Activated CD4-positive, CD25-positive, alpha-beta regulatory T cell treated with anti-CD3 and anti-CD28 coated beads, Interleukin-2, amount 50 U/mL, for 24 hours (primary cell): Measurements from ENCODE around the gene TMEM244.
"Not testable (repeated sequence)": the region's sequence is repeated elsewhere in the genome, so short reads cannot be mapped to it uniquely, and the experiment has no call there.

Experiments
- ATAC-seq, 2 donors: fragments of 150-1000 bp; cut with Tn5 transposase; one replicate each; pipeline ENCODE4 v1.10.0; 2021; ENCODE audit warnings: mild to moderate bottlenecking in 1 of 2, moderate library complexity in 1 of 2

The TMEM244 gene

DNA sequence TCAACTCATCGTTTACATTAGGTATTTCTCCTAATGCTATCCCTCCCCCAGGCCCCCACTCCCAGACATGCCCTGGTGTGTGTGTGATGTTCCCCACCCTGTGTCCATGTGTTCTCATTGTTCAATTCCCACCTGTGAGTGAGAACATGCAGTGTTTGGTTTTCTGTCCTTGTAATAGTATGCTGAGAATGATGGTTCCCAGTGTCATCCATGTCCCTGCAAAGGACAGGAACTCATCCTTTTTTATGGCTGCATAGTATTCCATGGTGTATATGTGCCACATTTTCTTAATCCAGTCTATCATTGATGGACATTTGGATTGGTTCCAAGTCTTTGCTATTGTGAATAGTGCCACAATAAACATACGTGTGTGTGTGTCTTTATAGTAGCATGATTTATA lies 54.0 kb downstream of the TMEM244 start:
- not testable (repeated sequence) for ATAC-seq

DNA sequence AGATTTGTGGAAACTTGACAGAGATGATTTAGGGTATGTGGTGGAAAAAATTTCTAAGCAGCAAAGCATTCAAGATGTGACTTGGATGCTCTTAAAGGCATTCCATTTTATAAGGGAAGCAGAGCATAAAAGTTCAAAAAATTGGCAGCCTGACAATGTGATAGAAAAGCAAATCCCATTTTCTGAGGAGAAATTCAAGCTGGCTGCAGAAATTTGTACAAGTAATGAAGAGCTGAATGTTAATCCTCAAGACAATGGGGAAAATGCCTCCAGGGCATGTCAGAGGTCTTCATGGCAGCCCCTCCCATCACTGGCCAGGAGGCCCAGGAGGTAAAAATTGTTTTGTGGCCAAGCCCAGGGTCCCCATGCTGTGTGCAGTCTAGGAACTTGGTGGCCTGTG lies 58.2 kb downstream of the TMEM244 start:
- ATAC-seq, result not testable (repeated sequence)

DNA sequence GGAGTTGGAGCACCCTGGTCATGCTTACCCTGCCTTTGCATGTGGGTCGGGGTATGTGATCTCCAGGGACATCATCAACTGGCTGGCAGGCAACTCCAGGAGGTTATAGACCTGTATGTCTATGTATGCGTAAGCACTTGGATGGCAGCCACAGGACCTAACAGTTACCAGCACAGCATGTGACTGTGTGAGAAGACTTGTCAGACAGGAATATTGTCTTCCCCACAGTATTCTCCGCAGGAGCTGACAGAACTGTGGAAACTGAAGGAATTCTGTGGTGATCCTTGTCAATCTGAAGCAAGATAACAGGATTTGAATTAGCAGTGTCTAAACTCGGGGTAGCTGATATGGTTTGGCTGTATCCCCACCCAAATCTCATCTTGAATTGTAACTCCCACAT lies 59.2 kb downstream of the TMEM244 start:
- ATAC-seq, result no peak

DNA sequence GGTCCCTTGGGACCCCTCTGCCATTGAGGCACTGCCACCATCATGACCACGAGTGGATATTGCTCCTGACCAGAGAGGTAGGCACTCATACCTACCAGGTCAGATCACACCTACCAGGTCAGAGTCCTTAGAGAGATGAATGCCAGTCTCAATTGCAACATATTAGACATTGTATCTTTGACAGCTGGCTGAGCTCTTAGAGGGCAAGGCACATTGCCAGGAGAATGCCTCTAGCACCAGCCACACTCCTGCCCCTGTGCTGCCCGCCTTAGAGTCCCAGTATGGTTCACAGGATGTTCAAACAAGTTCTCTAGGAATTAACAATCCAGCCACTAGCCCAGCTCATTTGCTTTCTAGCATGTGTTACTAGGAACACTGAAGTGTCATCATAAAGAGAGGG lies 65.9 kb downstream of the TMEM244 start:
- ATAC-seq, result no peak

DNA sequence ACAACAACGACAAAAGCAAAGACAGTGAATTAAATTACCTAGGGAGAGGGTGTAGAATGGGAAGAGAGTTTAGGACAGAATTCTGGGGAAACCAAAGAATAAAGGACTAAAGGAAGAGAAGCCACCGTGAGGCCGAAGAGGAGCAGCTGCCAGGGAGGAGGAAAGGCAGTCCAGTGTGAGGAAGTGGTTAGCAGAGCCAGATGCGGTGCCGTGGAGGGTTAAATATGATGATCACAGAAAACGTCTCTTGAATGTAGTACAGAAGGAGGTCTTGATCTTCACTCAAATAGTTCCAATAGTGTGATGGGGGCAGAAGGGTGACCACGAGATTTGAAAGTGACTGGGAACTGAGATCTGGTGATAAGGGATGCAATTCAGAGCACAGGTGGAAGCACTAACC lies 67.7 kb downstream of the TMEM244 start:
- ATAC-seq, result no peak

DNA sequence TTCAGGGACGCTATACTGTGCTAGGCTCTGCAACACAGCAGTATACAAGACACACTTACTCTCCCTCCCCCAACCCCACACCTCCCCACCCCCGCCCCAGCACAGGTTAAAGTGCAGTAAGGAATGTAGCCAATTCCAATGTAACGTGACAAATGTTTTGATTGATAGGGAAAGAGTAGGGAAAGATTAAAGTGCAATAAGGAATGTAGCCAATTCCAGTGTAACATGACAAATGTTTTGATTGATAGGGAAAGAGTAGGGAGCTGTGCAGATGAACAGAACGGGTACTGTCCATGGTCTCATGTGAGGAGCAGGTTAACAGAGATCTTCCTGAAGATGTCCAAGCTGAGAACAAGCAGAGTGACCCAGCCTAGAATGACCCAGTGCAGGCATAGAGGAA lies 69.1 kb downstream of the TMEM244 start:
- no peak for ATAC-seq

DNA sequence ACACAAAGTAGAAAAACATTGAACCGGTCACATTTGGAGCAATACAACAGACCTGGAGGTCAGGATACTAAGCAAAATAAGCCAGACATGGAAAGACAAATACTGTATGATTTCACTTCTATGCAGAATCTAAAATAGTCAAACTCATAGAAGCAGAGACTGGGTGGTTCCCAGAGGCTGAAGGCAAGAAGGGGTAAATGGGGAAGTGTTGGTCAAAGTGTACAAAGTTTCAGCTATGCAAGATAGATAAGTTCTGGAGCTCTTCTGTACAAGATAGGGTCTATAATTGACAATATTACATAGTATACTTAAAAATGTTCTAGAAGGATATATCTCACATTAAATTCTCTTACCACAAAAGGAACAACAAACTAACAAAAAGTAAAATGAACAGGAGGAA lies 70.3 kb downstream of the TMEM244 start:
- no peak for ATAC-seq

DNA sequence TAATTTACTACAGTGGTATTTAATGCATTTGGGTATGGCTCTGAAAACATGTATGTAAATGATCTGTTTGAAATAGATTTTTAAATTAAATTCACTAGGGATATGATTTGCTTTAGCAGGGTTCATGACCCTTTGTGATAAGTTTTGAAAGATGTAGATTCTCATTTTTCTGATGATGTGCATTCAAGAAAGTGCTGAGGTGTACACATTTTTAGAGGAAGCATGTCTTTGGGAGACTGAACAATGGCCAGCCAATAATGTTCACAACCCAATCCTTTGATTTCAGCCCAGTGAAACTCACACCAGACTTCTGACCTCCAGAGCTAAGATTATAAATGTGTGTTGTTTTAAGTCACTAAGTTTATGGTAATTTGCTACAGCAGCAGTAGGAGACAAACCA lies 71.1 kb downstream of the TMEM244 start:
- ATAC-seq, result no peak

DNA sequence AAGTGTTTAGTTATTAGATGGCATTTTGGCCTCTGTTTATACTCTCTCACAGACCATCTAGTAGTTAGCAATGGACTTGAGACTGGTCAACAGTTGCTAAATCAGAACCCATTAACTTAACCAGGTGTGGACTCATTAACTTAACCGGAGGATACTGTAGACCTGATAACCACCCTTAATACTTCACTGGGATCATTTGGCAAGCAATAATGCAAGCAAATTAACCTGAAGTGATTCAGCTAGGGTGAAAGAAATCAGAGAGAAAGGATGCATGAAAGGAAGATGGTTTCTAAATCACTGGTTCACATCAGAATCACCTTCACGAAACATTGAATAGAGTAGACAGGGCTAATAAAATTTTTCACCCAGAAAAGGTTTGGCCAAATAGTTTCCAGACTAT lies 73.3 kb downstream of the TMEM244 start:
- no peak for ATAC-seq

DNA sequence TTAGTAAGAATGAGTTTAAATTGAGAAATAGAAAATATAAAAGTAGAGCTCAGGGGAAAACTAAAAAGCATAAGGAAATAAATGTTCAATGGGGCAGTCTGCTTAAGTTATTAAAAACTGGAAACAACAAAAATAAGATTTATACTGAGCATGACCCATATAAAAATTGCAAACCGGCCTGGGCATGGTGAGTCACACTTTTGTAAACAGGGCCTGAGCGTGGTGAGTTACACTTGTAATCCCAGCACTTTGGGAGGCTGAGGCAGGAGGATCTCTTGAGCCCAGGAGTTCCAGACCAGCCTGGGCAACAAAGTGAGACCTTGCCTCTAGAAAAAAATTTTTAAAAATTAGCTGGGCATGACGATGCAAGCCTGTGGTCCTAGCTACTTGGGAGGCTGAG lies 74.6 kb downstream of the TMEM244 start:
- no peak for ATAC-seq

DNA sequence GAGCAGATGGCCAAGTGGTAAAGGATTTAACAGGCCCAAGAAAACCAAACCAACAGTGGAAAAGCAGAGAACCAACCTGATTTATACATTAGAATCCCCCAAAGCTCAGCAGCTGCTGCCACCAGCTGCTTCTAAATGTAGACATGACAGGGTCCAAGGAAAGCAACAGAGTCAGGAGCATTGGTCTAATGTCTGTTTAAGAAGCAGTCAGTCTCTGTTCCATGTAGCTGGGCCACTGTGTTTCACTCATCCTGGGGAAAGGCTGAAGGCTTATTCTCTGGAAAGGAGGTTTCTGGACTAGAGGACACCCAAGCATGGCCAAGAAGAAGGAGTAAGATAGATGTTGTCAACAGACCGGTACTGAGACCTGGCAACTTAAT lies 75.4 kb downstream of the TMEM244 start:
- ATAC-seq, result no peak

DNA sequence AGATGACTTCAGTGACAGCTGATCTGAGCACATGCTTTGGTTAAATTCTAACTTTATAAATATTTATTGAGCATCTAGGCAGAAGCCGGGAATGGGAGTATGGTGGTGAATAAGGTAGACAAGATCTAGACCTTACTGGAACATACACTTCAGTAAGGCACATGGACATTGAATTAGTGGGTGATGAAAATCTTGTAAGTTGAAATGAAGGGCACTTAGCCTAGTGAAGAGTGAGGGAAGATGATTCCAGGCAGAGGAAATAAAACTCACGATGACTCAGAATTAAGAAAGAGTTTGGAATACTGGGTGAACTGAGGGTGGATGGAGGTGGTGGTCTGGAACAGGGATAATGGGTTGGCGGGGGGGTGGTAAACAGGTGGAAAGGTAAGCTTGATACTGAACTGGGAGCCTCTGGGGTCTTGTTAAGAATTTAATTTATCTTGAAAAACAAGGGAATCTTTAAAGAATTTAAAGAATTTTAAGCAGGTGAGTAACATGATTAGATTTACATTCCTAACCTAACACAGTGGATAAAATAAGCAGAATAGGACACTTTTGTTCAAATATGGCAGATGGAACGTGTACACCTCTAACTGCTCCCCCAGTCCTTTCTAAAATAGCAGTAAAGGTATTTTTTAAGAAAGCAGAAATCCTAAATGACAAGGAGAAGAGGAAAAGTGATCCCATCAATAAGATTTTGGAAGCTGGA lies 75.9 kb downstream of the TMEM244 start:
- ATAC-seq, result no peak
